HepG2 (cell line): ENCODE measurements around the gene TPRG1L. TPM values are rescaled to one million over a fixed set of nuclear protein-coding genes. Genes with fewer than 3 reads are reported as not detected.

Experiments used
- BHLHE40 ChIP-seq: IDR thresholded peaks from 2 replicates; pipeline ENCODE4 v1.6.1; 2011; ENCODE audit warnings: low read length, improper control_type of control experiment
- CC2D1A ChIP-seq: sonication (generic); formaldehyde crosslinking; IDR thresholded peaks from 2 replicates; pipeline ENCODE4 v1.8.1; 2023; ENCODE audit warnings: mild to moderate bottlenecking, missing genetic modification reagents
- CHD2 ChIP-seq: IDR thresholded peaks from 2 replicates; pipeline ENCODE4 v1.6.1; 2011; ENCODE audit warnings: low read depth, low read length, improper control_type of control experiment
- DMAP1 ChIP-seq: IDR thresholded peaks from 2 replicates; pipeline ENCODE4 v1.6.1; 2016
- ELF1 ChIP-seq: sonication (generic); formaldehyde crosslinking; IDR thresholded peaks from 2 replicates; pipeline ENCODE4 v1.4.0; 2020; ENCODE audit warnings: missing genetic modification reagents
- GATAD1 ChIP-seq: IDR thresholded peaks from 2 replicates; pipeline ENCODE4 v1.6.1; 2016; ENCODE audit warnings: missing genetic modification reagents, missing compliant biosample characterization
- GZF1 ChIP-seq: sonication (generic); formaldehyde crosslinking; IDR thresholded peaks from 2 replicates; pipeline ENCODE4 v1.5.1; 2020; ENCODE audit warnings: mild to moderate bottlenecking, missing genetic modification reagents
- HES4 ChIP-seq: sonication (generic); formaldehyde crosslinking; IDR thresholded peaks from 2 replicates; pipeline ENCODE4 v1.9.0; 2021; ENCODE audit warnings: mild to moderate bottlenecking, missing genetic modification reagents, borderline replicate concordance
- PHF21A ChIP-seq: sonication (generic); formaldehyde crosslinking; IDR thresholded peaks from 2 replicates; pipeline ENCODE4 v1.5.0; 2020; ENCODE audit warnings: mild to moderate bottlenecking, missing genetic modification reagents
- REL ChIP-seq: sonication (generic); formaldehyde crosslinking; conservative IDR thresholded peaks from 2 replicates; pipeline ENCODE4 v1.8.0; 2022; ENCODE audit warnings: mild to moderate bottlenecking, missing genetic modification reagents, moderate library complexity
- RFX3 ChIP-seq: IDR thresholded peaks from 2 replicates; pipeline ENCODE4 v1.6.1; 2016; ENCODE audit warnings: missing biosample characterization, missing genetic modification reagents
- RFXANK ChIP-seq: IDR thresholded peaks from 2 replicates; pipeline ENCODE4 v1.6.1; 2016
- SKI ChIP-seq: fragments of 450-650 bp; IDR thresholded peaks from one replicate; pipeline ENCODE4 v1.6.1; 2018; ENCODE audit warnings: mild to moderate bottlenecking; ENCODE audit not compliant: partially characterized antibody
- SP2 ChIP-seq: sonication (generic); formaldehyde crosslinking; IDR thresholded peaks from 2 replicates; pipeline ENCODE4 v1.5.1; 2020; ENCODE audit warnings: mild to moderate bottlenecking, missing genetic modification reagents
- TGIF2 ChIP-seq: IDR thresholded peaks from 2 replicates; pipeline ENCODE4 v1.6.1; 2016; ENCODE audit warnings: control low read depth, missing compliant biosample characterization
- U2AF2 ChIP-seq: fragments of 200-400 bp; formaldehyde crosslinking; IDR thresholded peaks from 2 replicates; pipeline ENCODE4 v1.6.1; 2017; ENCODE audit warnings: low read depth, mild to moderate bottlenecking, low read length
- ZC3H13 ChIP-seq: sonication (generic); formaldehyde crosslinking; IDR thresholded peaks from 2 replicates; pipeline ENCODE4 v1.8.1; 2023; ENCODE audit warnings: mild to moderate bottlenecking, missing genetic modification reagents, moderate library complexity
- ZNF205 ChIP-seq: IDR thresholded peaks from 2 replicates; pipeline ENCODE4 v1.6.1; 2018; ENCODE audit warnings: missing biosample characterization, missing genetic modification reagents
- ZNF263 ChIP-seq: sonication (generic); formaldehyde crosslinking; IDR thresholded peaks from 2 replicates; pipeline ENCODE4 v1.4.0; 2020; ENCODE audit warnings: missing genetic modification reagents
- ZNF564 ChIP-seq: sonication (generic); formaldehyde crosslinking; IDR thresholded peaks from 2 replicates; pipeline ENCODE4 v1.8.1; 2023; ENCODE audit warnings: mild to moderate bottlenecking, missing genetic modification reagents
- ZNF674 ChIP-seq: sonication (generic); formaldehyde crosslinking; IDR thresholded peaks from 2 replicates; pipeline ENCODE4 v1.5.0; 2020; ENCODE audit warnings: low read depth, mild to moderate bottlenecking, missing genetic modification reagents
- polyA plus RNA-seq, 8 experiments: library from polyadenylated mRNA; depleted of rRNA in 3 of 8; stranded (reverse) in 7 of 8; unstranded in 1 of 8; fragments of >200 nt; fragmentation: Illumina TruSeq in 4 of 8; extraction: Trizol in 4 of 8; gene quantifications; 2 replicates each; pipeline versions ENCODE4 v1.2.1 to v1.2.3, GENCODE V29; 2011 to 2016; ENCODE audit warnings: low read depth in 4 of 8, missing spikeins in 1 of 8, mixed read lengths in 1 of 8; ENCODE audit not compliant: insufficient read depth in 1 of 8
- total RNA-seq, 5 experiments: library from RNA; depleted of rRNA; stranded (reverse); fragments of >200 nt; fragmentation: Illumina TruSeq; extraction: Trizol; gene quantifications; 2 replicates each; pipeline ENCODE4 v1.2.3, GENCODE V29; 2016; ENCODE audit warnings: low read depth in 1 of 5
- TF ChIP-seq, protein P1 (sequence below): sonication (generic); formaldehyde crosslinking; IDR thresholded peaks from 2 replicates; pipeline ENCODE4 v1.5.0; 2020; ENCODE audit warnings: mild to moderate bottlenecking, missing genetic modification reagents
- TF ChIP-seq, protein P2 (sequence below): sonication (generic); formaldehyde crosslinking; IDR thresholded peaks from 2 replicates; pipeline ENCODE4 v1.5.0; 2020; ENCODE audit warnings: missing genetic modification reagents
- TF ChIP-seq, protein P3 (sequence below): sonication (generic); formaldehyde crosslinking; IDR thresholded peaks from 2 replicates; pipeline ENCODE4 v1.5.0; 2020; ENCODE audit warnings: mild to moderate bottlenecking, low read depth, missing genetic modification reagents, borderline replicate concordance
- TF ChIP-seq, protein P4 (sequence below): sonication (generic); formaldehyde crosslinking; IDR thresholded peaks from 2 replicates; pipeline ENCODE4 v1.4.0; 2020; ENCODE audit warnings: mild to moderate bottlenecking, missing genetic modification reagents

TPRG1L gene
- total and polyA plus RNA-seq, 2 of the 13 experiments (the other 11 are each of a cell fraction or from before 2014, with no cell fraction given): 21.3 to 37.4 TPM

DNA sequence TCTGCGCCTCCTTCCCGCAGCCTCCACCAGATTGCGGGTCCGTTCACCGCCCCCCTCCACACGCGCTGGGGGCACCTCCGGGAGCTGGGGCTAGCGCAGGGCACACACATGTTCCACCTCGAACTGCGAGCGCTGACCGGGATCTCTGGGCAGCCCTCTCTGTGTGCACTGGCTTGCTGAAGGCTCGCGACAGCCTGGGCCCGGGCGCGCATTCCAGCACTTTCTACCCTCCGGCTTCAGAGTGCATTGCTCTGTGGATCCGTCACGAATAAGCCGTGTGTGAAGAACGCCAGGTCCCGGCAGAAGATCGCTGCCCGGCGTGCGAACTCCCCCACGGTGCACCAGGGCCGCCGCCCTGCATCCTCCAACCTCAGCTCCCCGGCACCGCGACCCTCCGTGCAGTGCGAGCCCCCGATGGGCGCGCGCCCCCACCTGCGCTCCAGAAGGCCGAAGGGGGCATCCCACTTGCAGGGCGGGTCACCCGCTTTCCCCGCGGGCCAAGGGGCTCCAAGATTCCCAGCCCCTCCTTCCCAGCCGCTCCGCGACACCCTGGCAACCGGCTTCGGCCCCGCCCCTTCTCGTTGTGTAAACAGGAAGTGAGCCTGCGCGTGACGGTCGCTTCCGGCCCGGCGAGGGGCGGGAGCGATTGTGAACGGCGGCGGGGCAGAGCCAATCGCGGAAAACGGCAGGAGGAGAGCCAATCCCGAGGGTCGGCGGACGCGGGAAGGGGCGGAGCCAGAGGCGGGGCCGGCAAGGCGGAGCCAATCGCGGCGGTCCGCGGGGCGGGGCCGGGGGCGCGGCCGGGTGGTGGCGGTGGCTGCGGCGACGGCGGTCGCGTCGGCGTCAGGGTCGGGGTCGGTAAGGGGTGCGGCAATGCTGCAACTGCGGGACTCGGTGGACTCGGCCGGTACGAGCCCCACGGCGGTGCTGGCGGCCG is at the start of gene TPRG1L (continued):
- TF ChIP-seq, protein P1, sequence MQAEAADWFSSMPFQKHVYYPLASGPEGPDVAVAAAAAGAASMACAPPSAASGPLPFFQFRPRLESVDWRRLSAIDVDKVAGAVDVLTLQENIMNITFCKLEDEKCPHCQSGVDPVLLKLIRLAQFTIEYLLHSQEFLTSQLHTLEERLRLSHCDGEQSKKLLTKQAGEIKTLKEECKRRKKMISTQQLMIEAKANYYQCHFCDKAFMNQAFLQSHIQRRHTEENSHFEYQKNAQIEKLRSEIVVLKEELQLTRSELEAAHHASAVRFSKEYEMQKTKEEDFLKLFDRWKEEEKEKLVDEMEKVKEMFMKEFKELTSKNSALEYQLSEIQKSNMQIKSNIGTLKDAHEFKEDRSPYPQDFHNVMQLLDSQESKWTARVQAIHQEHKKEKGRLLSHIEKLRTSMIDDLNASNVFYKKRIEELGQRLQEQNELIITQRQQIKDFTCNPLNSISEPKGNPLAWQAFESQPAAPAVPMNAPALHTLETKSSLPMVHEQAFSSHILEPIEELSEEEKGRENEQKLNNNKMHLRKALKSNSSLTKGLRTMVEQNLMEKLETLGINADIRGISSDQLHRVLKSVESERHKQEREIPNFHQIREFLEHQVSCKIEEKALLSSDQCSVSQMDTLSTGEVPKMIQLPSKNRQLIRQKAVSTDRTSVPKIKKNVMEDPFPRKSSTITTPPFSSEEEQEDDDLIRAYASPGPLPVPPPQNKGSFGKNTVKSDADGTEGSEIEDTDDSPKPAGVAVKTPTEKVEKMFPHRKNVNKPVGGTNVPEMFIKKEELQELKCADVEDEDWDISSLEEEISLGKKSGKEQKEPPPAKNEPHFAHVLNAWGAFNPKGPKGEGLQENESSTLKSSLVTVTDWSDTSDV (CRISPR knock-in tag): peak; percentile 79; the same call in 1 of the 2 replicates
- TF ChIP-seq ZNF564 (CRISPR knock-in tag) (0 out of 2 replicates have a peak, but pooled peaks have one; percentile 0), DMAP1 (CRISPR knock-in tag) (peak; percentile 42), ZNF263 (0 out of 2 replicates have a peak, but pooled peaks have one; percentile 27), RFX3 (CRISPR knock-in tag) (peak; percentile 70), BHLHE40 (peak; percentile 65), CC2D1A (CRISPR knock-in tag) (no peak), RFXANK (CRISPR knock-in tag) (no peak), ELF1 (peak; percentile 91), PHF21A (no peak), U2AF2 (no peak), GATAD1 (CRISPR knock-in tag) (peak; percentile 87), ZC3H13 (CRISPR knock-in tag) (peak; percentile 73; the same call in 1 of the 2 replicates), GZF1 (CRISPR knock-in tag) (peak; percentile 73; the same call in 1 of the 2 replicates), TGIF2 (CRISPR knock-in tag) (peak; percentile 66; the same call in 1 of the 2 replicates), REL (CRISPR knock-in tag) (0 out of 2 replicates have a peak, but pooled peaks have one; percentile 36), SKI (peak; percentile 49), ZNF205 (CRISPR knock-in tag) (peak; percentile 19; the same call in 1 of the 2 replicates), ZNF674 (CRISPR knock-in tag) (0 out of 2 replicates have a peak, but pooled peaks have one; percentile 66), HES4 (CRISPR knock-in tag) (peak; percentile 48; the same call in 1 of the 2 replicates), CHD2 (peak; percentile 79), SP2 (CRISPR knock-in tag) (peak; percentile 92)
- TF ChIP-seq, protein P2, sequence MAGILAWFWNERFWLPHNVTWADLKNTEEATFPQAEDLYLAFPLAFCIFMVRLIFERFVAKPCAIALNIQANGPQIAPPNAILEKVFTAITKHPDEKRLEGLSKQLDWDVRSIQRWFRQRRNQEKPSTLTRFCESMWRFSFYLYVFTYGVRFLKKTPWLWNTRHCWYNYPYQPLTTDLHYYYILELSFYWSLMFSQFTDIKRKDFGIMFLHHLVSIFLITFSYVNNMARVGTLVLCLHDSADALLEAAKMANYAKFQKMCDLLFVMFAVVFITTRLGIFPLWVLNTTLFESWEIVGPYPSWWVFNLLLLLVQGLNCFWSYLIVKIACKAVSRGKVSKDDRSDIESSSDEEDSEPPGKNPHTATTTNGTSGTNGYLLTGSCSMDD (CRISPR knock-in tag): 0 out of 2 replicates have a peak, but pooled peaks have one; percentile 30
- TF ChIP-seq, protein P3, sequence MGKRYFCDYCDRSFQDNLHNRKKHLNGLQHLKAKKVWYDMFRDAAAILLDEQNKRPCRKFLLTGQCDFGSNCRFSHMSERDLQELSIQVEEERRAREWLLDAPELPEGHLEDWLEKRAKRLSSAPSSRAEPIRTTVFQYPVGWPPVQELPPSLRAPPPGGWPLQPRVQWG (CRISPR knock-in tag): no peak
- TF ChIP-seq, protein P4, sequence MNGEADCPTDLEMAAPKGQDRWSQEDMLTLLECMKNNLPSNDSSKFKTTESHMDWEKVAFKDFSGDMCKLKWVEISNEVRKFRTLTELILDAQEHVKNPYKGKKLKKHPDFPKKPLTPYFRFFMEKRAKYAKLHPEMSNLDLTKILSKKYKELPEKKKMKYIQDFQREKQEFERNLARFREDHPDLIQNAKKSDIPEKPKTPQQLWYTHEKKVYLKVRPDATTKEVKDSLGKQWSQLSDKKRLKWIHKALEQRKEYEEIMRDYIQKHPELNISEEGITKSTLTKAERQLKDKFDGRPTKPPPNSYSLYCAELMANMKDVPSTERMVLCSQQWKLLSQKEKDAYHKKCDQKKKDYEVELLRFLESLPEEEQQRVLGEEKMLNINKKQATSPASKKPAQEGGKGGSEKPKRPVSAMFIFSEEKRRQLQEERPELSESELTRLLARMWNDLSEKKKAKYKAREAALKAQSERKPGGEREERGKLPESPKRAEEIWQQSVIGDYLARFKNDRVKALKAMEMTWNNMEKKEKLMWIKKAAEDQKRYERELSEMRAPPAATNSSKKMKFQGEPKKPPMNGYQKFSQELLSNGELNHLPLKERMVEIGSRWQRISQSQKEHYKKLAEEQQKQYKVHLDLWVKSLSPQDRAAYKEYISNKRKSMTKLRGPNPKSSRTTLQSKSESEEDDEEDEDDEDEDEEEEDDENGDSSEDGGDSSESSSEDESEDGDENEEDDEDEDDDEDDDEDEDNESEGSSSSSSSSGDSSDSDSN (CRISPR knock-in tag): peak; percentile 63
